ENCODE measurements around the gene DDX51. TPM values are rescaled to one million over a fixed set of nuclear protein-coding genes. Genes with fewer than 3 reads are reported as not detected.

Gene DDX51
- total RNA-seq, 1 donor from 2014 or later = 10.2 TPM

- TF ChIP-seq, protein P1, sequence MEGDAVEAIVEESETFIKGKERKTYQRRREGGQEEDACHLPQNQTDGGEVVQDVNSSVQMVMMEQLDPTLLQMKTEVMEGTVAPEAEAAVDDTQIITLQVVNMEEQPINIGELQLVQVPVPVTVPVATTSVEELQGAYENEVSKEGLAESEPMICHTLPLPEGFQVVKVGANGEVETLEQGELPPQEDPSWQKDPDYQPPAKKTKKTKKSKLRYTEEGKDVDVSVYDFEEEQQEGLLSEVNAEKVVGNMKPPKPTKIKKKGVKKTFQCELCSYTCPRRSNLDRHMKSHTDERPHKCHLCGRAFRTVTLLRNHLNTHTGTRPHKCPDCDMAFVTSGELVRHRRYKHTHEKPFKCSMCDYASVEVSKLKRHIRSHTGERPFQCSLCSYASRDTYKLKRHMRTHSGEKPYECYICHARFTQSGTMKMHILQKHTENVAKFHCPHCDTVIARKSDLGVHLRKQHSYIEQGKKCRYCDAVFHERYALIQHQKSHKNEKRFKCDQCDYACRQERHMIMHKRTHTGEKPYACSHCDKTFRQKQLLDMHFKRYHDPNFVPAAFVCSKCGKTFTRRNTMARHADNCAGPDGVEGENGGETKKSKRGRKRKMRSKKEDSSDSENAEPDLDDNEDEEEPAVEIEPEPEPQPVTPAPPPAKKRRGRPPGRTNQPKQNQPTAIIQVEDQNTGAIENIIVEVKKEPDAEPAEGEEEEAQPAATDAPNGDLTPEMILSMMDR (IDR thresholded peaks at IDR 0.05; ENCODE audit: insufficient read depth, low read depth, low read length) = no peak
- TF ChIP-seq EZH2 (IDR thresholded peaks at IDR 0.05; ENCODE audit: insufficient read depth, low read length) = no peak
- DNase-seq (ENCODE audit: low read depth) = no peak
- H3K4me1 Mint-ChIP-seq (ENCODE audit: low read depth, unreplicated experiment) = no peaks in the 10 kb centered on the region
Measured at GRCh38 chr12:132168311-132169031, 24.4 kb upstream of the DDX51 start.

DNA sequence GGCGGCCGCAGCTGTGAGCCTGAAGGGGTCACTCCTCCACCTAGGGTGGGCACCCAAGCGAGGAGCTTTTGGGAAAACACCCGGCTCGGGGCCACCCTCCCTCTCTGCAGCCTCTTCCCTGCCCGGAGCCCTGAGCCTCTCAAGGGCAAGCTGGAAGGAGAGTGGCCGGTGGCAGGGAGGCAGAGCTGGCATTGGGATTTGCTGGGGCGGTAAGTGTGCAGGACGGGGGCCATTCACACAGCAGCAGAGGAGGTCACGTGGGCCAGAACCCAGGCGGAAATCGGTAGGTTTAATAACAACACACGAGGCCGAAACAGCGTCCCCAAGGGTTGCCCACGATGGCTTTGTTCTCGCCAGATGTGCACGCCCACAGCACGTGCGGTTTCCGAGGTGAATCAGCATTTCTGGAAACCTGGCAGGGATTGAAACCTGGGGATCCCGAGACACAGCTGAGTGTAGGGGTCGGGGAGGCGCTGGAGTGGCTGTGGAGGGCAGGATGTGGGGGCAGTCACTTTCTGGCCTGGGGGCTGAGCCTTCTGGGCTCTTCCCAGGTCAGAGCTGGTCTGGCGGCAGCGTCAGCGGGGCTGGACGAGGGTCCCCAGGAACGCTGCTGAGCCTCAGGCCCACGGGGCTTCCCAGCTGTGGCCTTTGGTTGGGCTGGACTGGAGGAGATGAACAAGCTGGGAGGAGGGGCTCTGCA is 23.6 kb upstream of the DDX51 start:
- Histone ChIP-seq H3K27ac (ENCODE audit: low read depth, low read length) (no peak overlapping the region), H3K4me3 (ENCODE audit: insufficient read depth, low read depth, low read length) (no peak overlapping the region), H3K4me1 (ENCODE audit: insufficient read depth, low read length) (peaks cover 17% of the 10 kb centered on the region), H3K4me2 (ENCODE audit: low read length) (no peak overlapping the region), H3K79me2 (ENCODE audit: insufficient read depth, low read length) (no peaks in the 10 kb centered on the region), H3K9ac (ENCODE audit: low read length) (no peak overlapping the region), H3K36me3 (ENCODE audit: insufficient read depth, low read length) (no peaks in the 10 kb centered on the region), H3K27me3 (ENCODE audit: insufficient read depth, low read length) (peaks cover 3% of the 10 kb centered on the region), H4K20me1 (ENCODE audit: insufficient read depth, low read length) (no peaks in the 10 kb centered on the region), H3K9me3 (ENCODE audit: insufficient read depth, low read depth, low read length) (peaks cover 6% of the 10 kb centered on the region), H2AFZ (ENCODE audit: low read depth, low read length) (no peak overlapping the region)
- DNase-seq (ENCODE audit: low read depth) = no peak
- H3K27ac Mint-ChIP-seq (ENCODE audit: unreplicated experiment) = no peak overlapping the region
- H3K9me3 Mint-ChIP-seq (ENCODE audit: unreplicated experiment) = peaks cover 3% of the 10 kb centered on the region
- no peaks in the 10 kb centered on the region for H3K4me1 Mint-ChIP-seq (ENCODE audit: low read depth, unreplicated experiment)
- H3K4me3 Mint-ChIP-seq (ENCODE audit: unreplicated experiment) = no peak overlapping the region
- no peak for FAIRE-seq
- H3K27me3 Mint-ChIP-seq (ENCODE audit: low read depth, unreplicated experiment) = peaks cover 46% of the 10 kb centered on the region
- TF ChIP-seq, protein P1 (IDR thresholded peaks at IDR 0.05; ENCODE audit: insufficient read depth, low read depth, low read length) = no peak
- no peak for TF ChIP-seq EZH2 (IDR thresholded peaks at IDR 0.05; ENCODE audit: insufficient read depth, low read length)
- no peaks in the 10 kb centered on the region for H3K36me3 Mint-ChIP-seq (ENCODE audit: low read depth, unreplicated experiment)

More at GRCh38 chr12:132168311-132169031, 24.4 kb upstream of the DDX51 start:
- no peaks in the 10 kb centered on the region for H3K36me3 Mint-ChIP-seq (ENCODE audit: low read depth, unreplicated experiment)
- Histone ChIP-seq H3K79me2 (ENCODE audit: insufficient read depth, low read length) (no peaks in the 10 kb centered on the region), H3K9me3 (ENCODE audit: insufficient read depth, low read depth, low read length) (peaks cover 6% of the 10 kb centered on the region), H3K27me3 (ENCODE audit: insufficient read depth, low read length) (peaks cover 7% of the 10 kb centered on the region), H3K27ac (ENCODE audit: low read depth, low read length) (no peak overlapping the region), H3K4me2 (ENCODE audit: low read length) (no peak overlapping the region), H3K9ac (ENCODE audit: low read length) (no peak overlapping the region), H3K36me3 (ENCODE audit: insufficient read depth, low read length) (no peaks in the 10 kb centered on the region), H2AFZ (ENCODE audit: low read depth, low read length) (no peak overlapping the region), H3K4me3 (ENCODE audit: insufficient read depth, low read depth, low read length) (no peak overlapping the region), H3K4me1 (ENCODE audit: insufficient read depth, low read length) (peaks cover 10% of the 10 kb centered on the region), H4K20me1 (ENCODE audit: insufficient read depth, low read length) (no peaks in the 10 kb centered on the region)
- peaks cover 49% of the 10 kb centered on the region for H3K27me3 Mint-ChIP-seq (ENCODE audit: low read depth, unreplicated experiment)
- H3K27ac Mint-ChIP-seq (ENCODE audit: unreplicated experiment) = no peak overlapping the region
- no peak for FAIRE-seq
- peaks cover 3% of the 10 kb centered on the region for H3K9me3 Mint-ChIP-seq (ENCODE audit: unreplicated experiment)
- no peak overlapping the region for H3K4me3 Mint-ChIP-seq (ENCODE audit: unreplicated experiment)

Data from astrocyte (in vitro differentiated cells and primary cell).